GM18951 (cell line): ENCODE data around the gene GLI2.

Source experiments
- POLR2A ChIP-seq: IDR thresholded peaks from 4 replicates; pipeline ENCODE4 v1.6.1; 2011; ENCODE audit warnings: mild to moderate bottlenecking; ENCODE audit not compliant: insufficient read length, insufficient read depth; ENCODE audit errors: extremely low read depth
- in situ Hi-C: fragments of 300-500 bp; cut with MboI; formaldehyde crosslinking; loops from one replicate; pipeline ENCODE4 v1.12.0; 2022; ENCODE audit warnings: low sequenced_read_pairs, mixed read lengths, inconsistent platforms; ENCODE audit not compliant: unreplicated experiment

GLI2 gene

DNA sequence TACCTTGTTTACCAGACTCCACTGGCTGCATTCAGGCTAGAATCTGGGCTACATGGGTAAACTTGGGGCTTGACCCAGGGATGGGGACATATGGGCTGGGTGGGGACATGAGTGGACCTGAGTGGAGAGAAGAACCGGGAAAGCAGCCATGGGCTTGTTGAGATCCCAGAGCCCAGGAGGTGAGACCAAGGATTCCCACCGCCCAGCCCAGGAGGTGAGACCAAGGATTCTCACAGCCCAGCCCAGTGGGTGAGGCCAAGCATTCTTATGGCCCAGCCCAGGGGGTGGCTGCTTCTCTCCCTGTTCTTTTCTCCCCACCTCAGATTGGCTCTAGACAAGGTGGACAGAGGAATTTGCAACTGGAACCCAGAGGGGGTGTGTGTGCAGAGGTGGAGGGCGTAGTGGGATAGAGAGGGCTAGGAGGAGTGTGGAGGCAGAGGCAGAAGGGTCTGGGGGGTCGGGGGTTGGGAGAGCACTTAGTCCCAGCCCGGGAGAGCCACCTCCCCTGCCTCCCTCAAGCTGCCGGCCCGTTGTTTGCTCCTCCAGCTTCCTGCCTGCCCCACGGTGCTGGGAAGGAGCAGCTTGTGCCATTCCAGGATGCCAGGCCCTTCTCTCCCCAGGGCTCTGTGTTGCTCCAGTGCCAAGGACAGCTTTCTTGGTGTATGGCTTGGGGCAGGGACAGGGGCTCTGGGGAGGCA, 25.6 kb downstream of the GLI2 start:
- in situ Hi-C loops, result no loop called here
- TF ChIP-seq POLR2A, result no peak

DNA sequence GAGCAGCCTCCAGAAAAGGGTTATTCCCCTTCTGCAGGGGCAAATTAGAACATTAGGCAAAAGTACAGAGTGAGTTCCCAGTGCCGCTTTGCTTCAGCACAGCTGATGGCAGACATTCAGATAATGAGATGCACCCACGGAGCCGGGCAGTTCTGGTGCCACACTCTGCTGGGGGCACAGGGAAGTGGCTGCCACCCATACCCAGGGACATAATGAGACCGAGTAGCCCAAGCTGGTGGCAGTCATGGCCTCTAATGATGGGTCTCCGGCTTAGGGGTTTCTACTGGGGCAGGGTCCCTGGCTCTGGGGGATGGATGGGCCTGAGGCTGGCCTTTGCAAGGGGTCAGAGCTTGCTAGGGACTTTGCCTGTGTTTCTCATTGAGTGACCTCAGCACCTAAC, 26.2 kb downstream of the GLI2 start:
- no peak for TF ChIP-seq POLR2A
- in situ Hi-C loops, result no loop called here

DNA sequence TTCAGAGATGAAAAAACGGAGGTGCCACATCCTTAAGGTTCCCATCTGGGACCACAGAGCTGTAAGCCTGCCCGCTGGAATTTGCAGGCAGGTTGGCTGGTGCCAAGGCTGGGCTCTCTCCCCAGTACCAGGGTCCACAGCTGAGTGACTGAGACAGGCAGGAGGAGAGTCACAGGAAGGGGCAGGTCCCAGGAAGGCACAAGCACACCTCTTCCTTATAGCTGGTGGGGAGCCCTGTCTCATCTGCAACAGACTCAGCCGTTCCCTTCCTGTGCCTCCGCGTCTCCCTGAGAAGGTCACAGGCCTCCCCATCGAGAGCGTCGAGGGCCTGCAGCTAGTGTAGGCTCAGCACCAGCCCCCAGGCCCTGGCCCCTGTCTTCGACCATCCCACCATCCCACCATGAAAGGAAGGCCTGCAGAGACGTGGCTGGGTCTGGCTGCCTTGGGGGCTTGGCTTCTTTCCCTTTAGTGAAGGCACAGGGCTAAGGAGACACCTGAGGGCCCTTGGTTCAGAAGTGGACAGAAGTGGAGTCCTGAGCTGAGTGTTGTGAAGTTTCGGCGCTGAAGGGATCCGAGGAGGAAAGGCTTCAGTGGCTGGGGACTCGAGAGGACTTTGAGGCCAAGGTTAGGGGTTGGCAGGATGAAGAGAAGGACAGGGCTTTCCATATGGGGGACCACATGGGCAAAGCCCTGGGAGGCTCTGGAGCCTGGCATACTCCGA, 26.8 kb downstream of the GLI2 start:
- in situ Hi-C loops, result no loop called here
- no peak for TF ChIP-seq POLR2A

DNA sequence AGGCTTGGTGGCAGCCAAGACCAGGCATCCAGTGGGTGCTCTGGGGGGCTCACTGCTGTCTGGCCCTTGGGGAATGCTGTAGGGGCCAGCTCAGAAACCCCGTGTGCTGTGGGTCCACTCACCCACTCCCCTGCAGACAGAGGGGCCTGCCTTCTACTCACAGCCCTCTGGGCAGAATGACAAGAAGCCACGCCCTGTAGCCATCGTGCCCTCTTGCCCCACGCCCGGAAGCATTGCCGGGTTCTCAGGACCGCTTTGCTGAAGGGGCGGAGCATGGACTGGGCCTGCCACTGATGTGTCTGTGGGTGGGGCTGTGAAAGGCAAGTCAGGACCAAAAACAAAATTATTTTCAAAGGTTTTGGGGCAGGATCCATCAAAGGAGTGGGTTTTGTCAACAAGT, 27.8 kb downstream of the GLI2 start:
- in situ Hi-C loops, result no loop called here

DNA sequence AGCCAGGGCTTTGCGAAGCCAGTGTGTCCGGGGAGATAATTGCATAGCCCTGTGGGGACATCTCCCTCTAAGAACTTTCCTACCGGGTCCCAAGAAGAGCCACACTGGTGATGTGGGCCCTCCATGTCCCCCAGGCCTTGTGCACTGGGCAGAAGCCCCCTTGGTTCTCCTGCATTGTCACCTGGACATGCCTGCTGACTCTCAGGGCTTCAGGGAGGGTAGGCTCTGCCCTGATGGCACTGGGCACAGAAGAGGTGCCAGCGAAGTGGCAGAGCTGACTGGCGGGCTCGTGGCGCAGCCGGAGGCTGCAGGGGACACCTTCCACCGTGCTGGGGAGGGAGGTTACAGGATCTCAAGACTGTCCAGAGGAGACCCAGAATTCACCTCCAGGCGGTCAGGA, 28.3 kb downstream of the GLI2 start:
- TF ChIP-seq POLR2A, result no peak
- in situ Hi-C loops, result no loop called here

More for the DNA sequence above, 27.8 kb downstream of the GLI2 start:
- TF ChIP-seq POLR2A, result no peak

DNA sequence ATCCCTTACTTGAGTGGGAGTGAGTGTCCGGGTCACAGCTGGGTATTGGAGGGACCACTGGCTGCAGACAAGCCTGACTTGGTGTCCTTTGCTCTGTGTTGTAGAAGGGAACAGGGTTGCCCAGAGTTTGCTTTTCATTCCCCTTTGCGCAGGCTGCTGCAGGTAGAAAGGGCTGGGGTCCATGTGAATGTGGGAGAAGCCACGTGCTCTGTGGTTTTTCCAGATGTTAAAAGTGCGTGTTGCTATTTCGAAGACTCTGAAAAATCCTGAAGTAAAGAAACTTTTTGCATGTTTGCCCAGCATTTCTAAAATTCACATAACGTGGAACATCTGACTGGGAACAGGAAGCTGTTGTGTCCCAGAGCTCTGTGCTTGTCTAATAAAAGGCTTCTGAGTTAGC, 28.8 kb downstream of the GLI2 start:
- in situ Hi-C loops, result no loop called here

DNA sequence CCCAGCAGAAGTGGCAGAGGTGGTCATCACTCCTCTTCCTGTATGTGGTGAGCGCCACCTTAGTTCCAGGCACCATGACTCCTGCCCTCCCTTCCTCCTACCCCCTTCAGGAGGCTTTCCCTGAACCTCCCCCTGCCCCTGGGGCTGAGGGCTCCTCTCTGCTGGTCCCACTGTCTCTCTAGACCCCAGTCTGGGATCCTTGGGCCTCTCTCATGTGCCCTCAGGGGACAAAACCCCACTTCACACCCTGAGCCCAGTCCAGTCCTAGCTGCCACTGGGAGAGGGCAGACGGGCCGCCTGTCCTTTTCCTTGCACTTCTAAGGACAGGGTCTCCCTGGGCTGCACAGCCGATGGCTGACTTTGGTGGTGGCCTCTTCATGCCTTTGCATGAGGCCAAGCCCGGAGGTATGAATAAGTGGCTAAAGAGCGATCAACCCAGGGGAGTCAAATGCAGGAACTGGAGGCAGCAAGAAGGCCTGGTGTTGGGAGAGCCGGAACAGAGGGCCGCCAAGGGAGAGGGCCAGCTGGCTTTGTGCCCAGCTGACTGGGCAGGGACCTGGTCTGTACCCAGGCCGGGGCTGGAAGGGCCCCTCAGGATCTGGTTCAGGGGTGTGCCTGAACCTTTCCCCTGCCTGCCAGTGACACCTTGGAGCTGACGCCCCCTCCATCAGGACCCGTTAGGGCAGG, 29.5 kb downstream of the GLI2 start:
- no peak for TF ChIP-seq POLR2A
- in situ Hi-C loops, result no loop called here

More for the DNA sequence above, 28.8 kb downstream of the GLI2 start:
- no peak for TF ChIP-seq POLR2A

DNA sequence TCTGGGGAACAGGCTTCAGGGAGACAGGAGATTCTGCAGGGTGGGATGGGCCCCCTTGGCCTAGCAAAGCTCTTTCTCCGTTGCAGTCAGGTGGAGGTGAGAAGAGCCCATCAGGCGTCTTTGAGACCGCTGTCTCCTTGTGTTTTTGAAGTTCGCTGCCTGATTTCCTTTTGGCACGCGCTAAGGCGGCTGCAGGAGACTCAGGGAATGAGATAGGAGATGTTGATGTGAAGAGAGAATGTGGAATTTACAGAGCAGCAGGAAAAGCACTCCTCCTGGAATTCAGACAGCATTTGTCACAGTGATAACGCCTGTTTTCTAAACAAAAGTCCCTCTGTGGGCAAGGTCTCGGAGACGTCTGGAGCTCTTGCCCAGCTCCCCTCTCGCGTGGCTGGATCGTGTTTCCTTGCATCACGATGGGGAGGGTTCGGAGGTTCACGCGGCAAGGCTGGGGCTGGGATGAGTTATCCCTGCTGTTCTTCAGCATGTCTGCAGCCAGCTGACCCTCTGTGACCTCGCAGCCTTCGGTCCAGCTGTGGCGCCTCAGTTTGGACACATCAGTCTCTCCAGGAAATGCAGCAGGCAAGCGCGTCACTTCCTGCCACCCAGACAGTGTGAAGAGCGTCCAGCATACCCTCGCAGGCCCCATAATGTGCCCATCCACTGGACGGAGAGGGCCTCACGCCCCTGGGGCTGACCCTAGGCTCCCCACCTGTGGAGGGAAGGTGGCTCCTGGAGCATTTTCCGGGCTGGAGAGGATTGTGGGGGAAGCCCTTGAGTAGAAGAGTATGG, 30.2 kb downstream of the GLI2 start:
- in situ Hi-C loops, result no loop called here

DNA sequence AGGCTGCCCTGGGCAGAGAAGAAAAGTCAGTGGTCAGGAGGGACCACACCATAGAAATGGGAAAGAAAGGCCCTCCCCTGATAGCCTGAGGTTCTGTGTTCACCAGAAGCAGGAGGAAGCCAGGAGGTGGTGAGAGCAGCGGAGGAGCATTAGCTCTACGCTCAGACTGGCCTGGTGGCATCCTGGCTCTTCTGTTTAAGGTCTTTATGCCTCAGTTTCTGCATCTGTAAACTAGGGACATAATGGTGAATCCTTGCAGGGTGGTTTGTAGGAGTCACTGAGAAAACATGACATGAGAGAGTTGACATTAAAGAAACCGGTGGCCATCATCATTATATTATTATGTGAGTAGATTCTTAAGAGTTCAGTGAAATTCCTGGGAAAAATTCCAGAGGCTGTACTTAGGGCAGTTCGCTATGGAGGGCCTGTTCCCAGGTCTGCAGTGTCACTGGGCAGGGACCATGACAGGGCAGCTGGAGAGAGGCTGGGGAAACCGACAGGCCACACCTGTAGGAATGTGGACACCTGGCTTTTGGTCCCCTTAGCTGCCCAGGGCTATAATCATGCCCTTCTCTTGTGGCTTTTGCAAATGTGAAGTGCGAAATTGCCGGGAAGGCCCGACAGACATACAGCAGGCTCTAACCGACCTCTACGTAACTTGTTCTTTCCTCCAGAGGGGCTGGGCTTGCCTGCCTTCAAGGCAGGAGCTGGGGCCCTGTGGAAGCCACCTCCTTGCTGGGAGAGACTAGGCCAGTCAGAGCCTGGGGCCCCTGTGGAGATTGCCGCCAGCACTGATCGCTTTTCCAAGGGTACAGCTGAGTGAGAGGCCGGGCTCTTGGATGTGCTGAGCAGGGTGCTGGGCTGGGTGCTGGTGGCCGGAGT, 31.0 kb downstream of the GLI2 start:
- in situ Hi-C loops, result no loop called here

More for the DNA sequence above, 30.2 kb downstream of the GLI2 start:
- TF ChIP-seq POLR2A, result no peak

DNA sequence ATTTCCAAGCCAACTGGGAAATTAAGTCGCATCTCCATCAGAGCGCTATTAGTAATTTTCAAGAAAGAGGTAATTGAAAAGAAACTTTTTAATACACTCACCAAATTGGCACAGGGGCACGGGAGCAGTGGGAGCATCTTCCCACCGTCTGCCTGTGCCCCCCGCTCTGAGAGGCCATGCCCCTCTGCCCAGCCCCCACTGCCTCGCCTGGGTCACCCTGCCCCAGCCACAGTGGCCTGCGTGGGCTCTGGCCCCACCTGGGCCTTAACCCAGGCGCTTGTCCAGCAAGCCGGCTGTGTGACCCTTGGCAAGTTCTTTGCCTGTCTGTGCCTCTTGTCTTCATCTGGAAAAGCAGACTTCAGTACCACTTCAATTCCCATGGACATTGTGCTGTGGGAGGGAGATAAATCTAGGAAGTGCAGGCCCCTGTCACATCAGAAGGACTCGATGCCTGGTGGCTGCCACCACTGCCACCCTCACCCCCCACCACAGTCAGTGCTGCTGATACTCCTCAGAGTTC, 31.9 kb downstream of the GLI2 start:
- in situ Hi-C loops, result no loop called here
- TF ChIP-seq POLR2A, result no peak

More for the DNA sequence above, 31.0 kb downstream of the GLI2 start:
- no peak for TF ChIP-seq POLR2A

DNA sequence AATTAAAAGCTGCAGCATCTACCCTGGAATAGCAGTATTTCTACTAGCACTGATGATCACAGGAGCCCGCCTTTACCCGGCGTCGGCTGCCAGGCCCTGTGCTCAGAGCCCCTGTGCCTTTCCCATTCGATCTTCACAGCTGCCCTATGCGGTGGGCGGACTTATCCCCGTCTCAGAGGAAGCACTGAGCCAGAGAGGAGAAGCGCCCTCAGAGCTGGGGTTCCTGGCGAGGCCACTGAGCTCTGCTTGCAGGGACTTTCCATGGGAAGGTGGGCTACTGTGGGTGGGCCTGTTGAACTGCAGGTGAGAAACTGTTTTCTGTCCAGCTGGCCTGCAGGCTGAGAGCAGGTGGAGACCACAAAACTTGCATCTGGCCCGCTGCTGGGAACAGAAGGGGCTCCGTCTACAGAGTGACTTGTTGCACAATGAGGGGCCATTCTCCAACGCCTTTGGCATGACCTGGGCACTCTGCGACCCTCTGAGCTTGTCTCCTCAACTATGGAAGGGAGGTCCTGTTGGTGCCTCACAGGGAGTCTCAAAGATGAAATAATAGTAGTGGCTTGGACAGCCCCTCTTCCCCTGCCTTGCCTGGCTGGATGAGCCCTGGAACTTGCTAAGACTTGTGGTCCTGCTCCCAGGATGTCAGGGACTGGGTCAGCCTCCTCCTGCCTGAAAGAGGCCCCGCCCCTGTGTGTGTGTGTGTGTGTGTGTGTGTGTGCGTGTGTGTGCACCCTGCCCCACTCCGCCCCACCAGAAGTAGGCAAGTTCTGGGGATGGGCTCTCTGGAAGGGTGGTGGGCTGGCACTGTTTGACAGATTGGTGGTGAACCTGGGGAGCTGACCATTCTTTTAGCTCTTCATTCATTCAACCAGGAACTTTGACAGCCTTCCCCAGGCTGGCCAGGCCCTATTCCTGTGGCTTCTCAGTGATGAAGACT, 32.7 kb downstream of the GLI2 start:
- in situ Hi-C loops, result no loop called here
- no peak for TF ChIP-seq POLR2A
